ENCODE measurements around the gene POGLUT3. TPM values are rescaled to one million over a fixed set of nuclear protein-coding genes. Genes with fewer than 3 reads are reported as not detected.
A peak's percentile ranks its signal among the peaks of the same experiment; 100 is the strongest.

POGLUT3 gene
- total RNA-seq, 2 donors from 2014 or later = 10.2 to 13.2 TPM

DNA sequence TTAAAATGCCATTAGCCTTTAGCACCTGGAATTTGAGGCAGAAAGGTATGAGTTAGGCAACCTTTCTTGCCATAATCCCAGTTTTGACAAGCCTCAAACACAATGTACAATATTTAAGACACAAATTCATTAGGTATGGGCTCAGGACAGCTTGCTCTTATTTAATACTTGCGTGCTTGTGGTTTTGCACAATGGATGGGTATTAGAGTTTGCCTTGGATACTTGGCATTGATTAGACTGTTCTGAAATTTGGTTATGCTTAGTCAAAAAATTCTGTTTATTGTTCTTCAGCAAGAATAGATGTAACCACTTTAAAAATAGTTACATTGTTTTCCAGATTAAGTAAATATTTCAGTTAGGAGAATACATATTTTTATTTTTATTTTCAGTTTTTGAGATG lies 25.5 kb downstream of the POGLUT3 start:
- Histone ChIP-seq H3K36me3 (peaks cover 25% of the 10 kb centered on the region), H3K27ac (peak overlapping the region in 1 of 2 donors; percentile 79), H3K9me3 (no peaks in the 10 kb centered on the region), H3K4me1 (peaks cover 0 to 5% of the 10 kb centered on the region in 2 donors), H3K4me3 (no peak overlapping the region), H3K27me3 (no peaks in the 10 kb centered on the region)
- TF ChIP-seq, protein P1, sequence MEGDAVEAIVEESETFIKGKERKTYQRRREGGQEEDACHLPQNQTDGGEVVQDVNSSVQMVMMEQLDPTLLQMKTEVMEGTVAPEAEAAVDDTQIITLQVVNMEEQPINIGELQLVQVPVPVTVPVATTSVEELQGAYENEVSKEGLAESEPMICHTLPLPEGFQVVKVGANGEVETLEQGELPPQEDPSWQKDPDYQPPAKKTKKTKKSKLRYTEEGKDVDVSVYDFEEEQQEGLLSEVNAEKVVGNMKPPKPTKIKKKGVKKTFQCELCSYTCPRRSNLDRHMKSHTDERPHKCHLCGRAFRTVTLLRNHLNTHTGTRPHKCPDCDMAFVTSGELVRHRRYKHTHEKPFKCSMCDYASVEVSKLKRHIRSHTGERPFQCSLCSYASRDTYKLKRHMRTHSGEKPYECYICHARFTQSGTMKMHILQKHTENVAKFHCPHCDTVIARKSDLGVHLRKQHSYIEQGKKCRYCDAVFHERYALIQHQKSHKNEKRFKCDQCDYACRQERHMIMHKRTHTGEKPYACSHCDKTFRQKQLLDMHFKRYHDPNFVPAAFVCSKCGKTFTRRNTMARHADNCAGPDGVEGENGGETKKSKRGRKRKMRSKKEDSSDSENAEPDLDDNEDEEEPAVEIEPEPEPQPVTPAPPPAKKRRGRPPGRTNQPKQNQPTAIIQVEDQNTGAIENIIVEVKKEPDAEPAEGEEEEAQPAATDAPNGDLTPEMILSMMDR (IDR thresholded peaks at IDR 0.05) = no peak
- no peak for DNase-seq (ENCODE audit: low spot score)

DNA sequence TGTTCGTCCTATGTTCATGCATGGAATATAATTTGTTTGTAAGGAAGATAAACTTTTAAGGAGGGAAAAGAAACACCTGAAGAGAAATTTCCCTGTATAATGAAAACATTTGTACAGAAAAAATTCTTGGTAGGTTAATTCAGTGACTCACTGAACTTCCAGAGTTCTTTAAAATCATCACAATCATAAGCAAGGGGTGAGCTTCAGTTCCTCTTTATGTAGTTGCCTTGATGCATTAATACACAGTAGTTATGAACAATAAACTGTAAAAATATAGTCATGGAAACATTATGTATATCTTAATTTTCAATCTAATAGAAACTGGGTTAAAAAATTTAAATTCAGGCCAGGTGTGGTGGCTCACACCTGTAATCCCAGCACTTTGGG lies 29.7 kb downstream of the POGLUT3 start:
- Histone ChIP-seq H3K27ac (peak overlapping the region in 1 of 2 donors; percentile 97), H3K4me1 (peaks cover 0 to 6% of the 10 kb centered on the region in 2 donors), H3K27me3 (no peaks in the 10 kb centered on the region), H3K4me3 (no peak overlapping the region), H3K9me3 (no peaks in the 10 kb centered on the region), H3K36me3 (no peaks in the 10 kb centered on the region)
- no peak for DNase-seq (ENCODE audit: low spot score)
- TF ChIP-seq, protein P1 (IDR thresholded peaks at IDR 0.05) = no peak

DNA sequence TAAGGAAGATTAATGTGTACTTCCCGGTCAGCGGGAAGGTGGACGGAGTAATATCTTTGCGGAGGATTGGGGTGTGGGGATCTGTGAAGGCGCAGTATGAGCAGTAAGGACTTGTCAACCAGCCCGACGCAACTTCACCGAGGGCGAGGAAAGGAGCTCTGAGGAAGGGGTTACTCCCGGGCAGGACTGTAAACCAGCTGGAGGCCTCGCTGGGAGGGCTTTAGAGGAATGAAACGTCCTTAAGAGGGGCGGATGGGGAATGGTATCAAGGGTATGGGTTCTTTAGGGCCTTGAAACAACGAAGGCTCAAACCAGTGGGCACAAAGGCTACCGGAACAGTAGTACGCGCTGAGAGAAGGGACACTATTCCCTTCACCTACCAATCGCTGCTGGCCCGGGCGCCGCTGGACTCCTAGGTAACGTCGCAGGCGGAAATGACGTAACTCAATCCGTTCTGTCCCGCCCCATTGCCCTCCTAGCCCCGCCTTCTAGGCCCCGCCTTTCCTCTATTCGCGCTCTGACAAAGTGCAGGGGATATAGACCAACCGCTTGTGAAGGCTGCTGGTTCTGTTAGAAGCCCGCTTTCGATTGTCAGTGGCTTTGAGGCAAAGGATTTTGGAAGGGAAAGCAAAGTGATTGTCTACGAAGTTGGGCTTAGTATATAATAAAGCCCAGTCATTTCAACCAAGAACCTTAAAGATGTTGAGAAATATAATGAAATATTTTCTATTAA lies 30.9 kb downstream of the POGLUT3 start, which contains the start of gene C11orf65:
Gene C11orf65 (minus strand): TSS at position 439 of the 733 bp plus-strand sequence. CDS start 5,970 bp downstream, outside the sequence.
- H3K36me3 ChIP-seq = no peaks in the 10 kb centered on the region
- peak within 1 kb of the TSS; percentile 94 to 97 for H3K27ac ChIP-seq
- TF ChIP-seq, protein P1 (IDR thresholded peaks at IDR 0.05) = no peak
- H3K27me3 ChIP-seq = no peaks in the 10 kb centered on the region
- peaks cover 0 to 6% of the 10 kb centered on the region in 2 donors for H3K4me1 ChIP-seq
- H3K9me3 ChIP-seq = no peaks in the 10 kb centered on the region
- H3K4me3 ChIP-seq = peak within 1 kb of the TSS; percentile 55 to 61
- peak; percentile 98 for DNase-seq (ENCODE audit: low spot score)

DNA sequence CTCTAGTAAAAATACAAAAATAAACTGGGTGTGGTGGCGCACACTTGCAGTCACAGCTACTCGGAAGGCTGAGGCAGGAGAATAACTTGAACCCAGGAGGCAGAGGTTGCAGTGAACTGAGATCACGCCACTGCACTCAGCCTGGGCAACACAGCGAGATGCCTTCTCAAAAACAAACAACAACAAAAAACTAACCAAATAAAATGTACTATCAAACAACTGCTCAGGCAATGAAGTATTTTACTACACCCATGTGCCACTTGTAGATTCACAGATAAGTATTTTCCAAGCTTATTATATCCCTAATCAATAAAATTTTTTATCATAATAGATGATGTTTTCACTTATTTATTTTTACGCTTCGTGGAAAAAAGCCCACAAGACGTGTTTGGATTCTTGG lies 31.8 kb downstream of the POGLUT3 start:
- Histone ChIP-seq H3K9me3 (no peaks in the 10 kb centered on the region), H3K27me3 (no peaks in the 10 kb centered on the region), H3K4me1 (peaks cover 0 to 6% of the 10 kb centered on the region in 2 donors), H3K4me3 (peak overlapping the region; percentile 55 to 61), H3K27ac (peak overlapping the region; percentile 94 to 97), H3K36me3 (no peaks in the 10 kb centered on the region)
- TF ChIP-seq, protein P1 (IDR thresholded peaks at IDR 0.05) = no peak
- no peak for DNase-seq (ENCODE audit: low spot score)

DNA sequence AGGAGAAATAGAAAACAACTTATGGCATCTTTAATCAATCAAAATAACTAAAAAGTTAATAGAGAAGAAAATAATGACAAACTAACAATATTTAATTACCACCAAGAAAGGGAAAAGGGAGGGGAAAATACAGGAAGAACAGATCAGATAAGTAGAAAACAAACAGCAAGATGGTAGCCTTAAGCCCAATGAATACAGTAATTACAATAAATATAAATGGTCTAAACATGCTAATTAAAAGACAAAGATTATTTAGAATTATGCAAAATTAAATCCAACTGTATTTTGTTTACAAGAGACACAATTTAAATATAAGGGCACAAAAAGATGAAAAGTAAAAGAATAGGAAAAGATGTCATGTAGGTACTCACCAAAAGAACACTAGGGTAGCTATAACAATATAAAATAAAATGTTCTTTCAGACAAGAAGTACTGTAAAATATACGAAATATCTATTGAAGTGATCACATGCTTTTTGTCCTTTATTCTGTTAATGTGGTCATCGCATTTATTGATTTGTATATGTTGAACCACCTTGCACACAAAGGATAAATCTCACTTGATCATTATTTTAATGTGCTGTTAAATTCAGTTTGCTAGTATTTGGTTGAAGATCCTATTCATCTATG lies 44.9 kb downstream of the POGLUT3 start:
- Histone ChIP-seq H3K27me3 (no peaks in the 10 kb centered on the region), H3K4me1 (no peaks in the 10 kb centered on the region), H3K36me3 (no peaks in the 10 kb centered on the region), H3K27ac (no peak overlapping the region), H3K4me3 (no peak overlapping the region), H3K9me3 (peaks cover 0 to 11% of the 10 kb centered on the region in 2 donors)
- TF ChIP-seq, protein P1 (IDR thresholded peaks at IDR 0.05) = no peak
- DNase-seq (ENCODE audit: low spot score) = no peak

Other genes with a start within 250 kb of the POGLUT3 start
- gene C11orf65, start 30.9 kb downstream of the POGLUT3 start, total RNA-seq = 1 to 10 TPM in 1 of 2 donors, under 1 TPM in 1; 0.28 to 2.7 TPM
- 1 to 10 TPM; 1.4 to 2.8 TPM for gene EXPH5, start 95.4 kb upstream of the POGLUT3 start, total RNA-seq
- 10 to 100 TPM; 11.8 to 13.1 TPM for gene DDX10, start 166.7 kb upstream of the POGLUT3 start, total RNA-seq